Activated naive CD8-positive, alpha-beta T cell treated with anti-CD3 and anti-CD28 coated beads, Interleukin-2, amount 50 U/mL, for 24 hours (primary cell): ENCODE measurements around the gene RANBP17.
A peak's percentile ranks its signal among the peaks of the same experiment; 100 is the strongest.
"Not testable (repeated sequence)": the region's sequence is repeated elsewhere in the genome, so short reads cannot be mapped to it uniquely, and the experiment has no call there.

Experiments used
- ATAC-seq: fragments of 150-1000 bp; cut with Tn5 transposase; one replicate; pipeline ENCODE4 v1.10.0; 2021
- DNase-seq: peaks from one replicate; pipeline ENCODE4 v3.0.0; 2021
- H3K27ac Mint-ChIP-seq: one replicate; pipeline ENCODE4 v1.8.0; 2021; ENCODE audit warnings: mild to moderate bottlenecking, mixed read lengths
- H3K27me3 Mint-ChIP-seq: one replicate; pipeline ENCODE4 v1.8.0; 2021; ENCODE audit warnings: mixed read lengths
- H3K36me3 Mint-ChIP-seq: one replicate; pipeline ENCODE4 v1.8.0; 2021; ENCODE audit warnings: low read depth, mixed read lengths
- H3K4me1 Mint-ChIP-seq: one replicate; pipeline ENCODE4 v1.8.0; 2021; ENCODE audit warnings: mixed read lengths
- H3K4me3 Mint-ChIP-seq: one replicate; pipeline ENCODE4 v1.8.0; 2021; ENCODE audit warnings: mild to moderate bottlenecking, moderate library complexity, mixed read lengths
- H3K9me3 Mint-ChIP-seq: one replicate; pipeline ENCODE4 v1.8.0; 2021; ENCODE audit warnings: mixed read lengths

Gene RANBP17

GRCh38 chr5:170849374-170849773, 12.4 kb upstream of the RANBP17 start:
- peaks cover 2% of the 10 kb centered on the region for H3K27me3 Mint-ChIP-seq

GRCh38 chr5:170854566-170854965, 7.3 kb upstream of the RANBP17 start:
- H3K36me3 Mint-ChIP-seq = no peaks in the 10 kb centered on the region
- ATAC-seq = no peak
- H3K4me3 Mint-ChIP-seq = no peak overlapping the region
- peaks cover 6% of the 10 kb centered on the region for H3K27me3 Mint-ChIP-seq
- DNase-seq = no peak
- H3K27ac Mint-ChIP-seq = no peak overlapping the region
- H3K4me1 Mint-ChIP-seq = no peaks in the 10 kb centered on the region
- peaks cover 10% of the 10 kb centered on the region for H3K9me3 Mint-ChIP-seq

More at GRCh38 chr5:170849374-170849773, 12.4 kb upstream of the RANBP17 start:
- DNase-seq (no peak), ATAC-seq (no peak)
- Mint-ChIP-seq H3K4me1 (no peaks in the 10 kb centered on the region), H3K9me3 (no peaks in the 10 kb centered on the region), H3K27ac (no peak overlapping the region), H3K36me3 (no peaks in the 10 kb centered on the region), H3K4me3 (no peak overlapping the region)

DNA sequence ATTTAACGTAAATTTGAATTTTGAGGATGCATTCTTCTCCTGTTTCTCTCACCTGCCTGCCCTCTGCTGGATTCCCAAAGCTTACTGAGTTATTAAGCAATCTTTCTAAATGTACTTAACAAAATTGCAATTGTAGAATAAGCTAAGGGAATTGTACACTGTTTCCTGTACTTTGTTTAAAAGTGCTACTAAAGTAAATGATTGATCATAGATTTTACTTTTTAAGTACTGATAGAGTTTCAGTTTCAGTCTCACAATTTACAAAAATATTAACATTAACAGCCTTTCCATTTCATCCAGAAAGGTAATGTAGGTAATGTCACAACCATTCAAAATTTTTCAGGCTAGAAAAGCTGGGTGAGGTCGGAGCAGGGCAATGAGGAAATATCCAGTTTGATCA, 4.8 kb upstream of the RANBP17 start:
- no peak overlapping the region for H3K27ac Mint-ChIP-seq
- peaks cover 13% of the 10 kb centered on the region for H3K36me3 Mint-ChIP-seq
- no peak overlapping the region for H3K4me3 Mint-ChIP-seq
- peaks cover 6% of the 10 kb centered on the region for H3K4me1 Mint-ChIP-seq
- ATAC-seq (no peak), DNase-seq (no peak)
- peaks cover 24% of the 10 kb centered on the region for H3K9me3 Mint-ChIP-seq
- peaks cover 19% of the 10 kb centered on the region for H3K27me3 Mint-ChIP-seq

GRCh38 chr5:170860415-170860814, 1.4 kb upstream of the RANBP17 start:
- no peak overlapping the region for H3K27ac Mint-ChIP-seq
- H3K4me1 Mint-ChIP-seq = peaks cover 6% of the 10 kb centered on the region
- peaks cover 30% of the 10 kb centered on the region for H3K9me3 Mint-ChIP-seq
- H3K36me3 Mint-ChIP-seq = peaks cover 17% of the 10 kb centered on the region
- DNase-seq (no peak), ATAC-seq (no peak)
- H3K4me3 Mint-ChIP-seq = no peak overlapping the region
- peaks cover 39% of the 10 kb centered on the region for H3K27me3 Mint-ChIP-seq

DNA sequence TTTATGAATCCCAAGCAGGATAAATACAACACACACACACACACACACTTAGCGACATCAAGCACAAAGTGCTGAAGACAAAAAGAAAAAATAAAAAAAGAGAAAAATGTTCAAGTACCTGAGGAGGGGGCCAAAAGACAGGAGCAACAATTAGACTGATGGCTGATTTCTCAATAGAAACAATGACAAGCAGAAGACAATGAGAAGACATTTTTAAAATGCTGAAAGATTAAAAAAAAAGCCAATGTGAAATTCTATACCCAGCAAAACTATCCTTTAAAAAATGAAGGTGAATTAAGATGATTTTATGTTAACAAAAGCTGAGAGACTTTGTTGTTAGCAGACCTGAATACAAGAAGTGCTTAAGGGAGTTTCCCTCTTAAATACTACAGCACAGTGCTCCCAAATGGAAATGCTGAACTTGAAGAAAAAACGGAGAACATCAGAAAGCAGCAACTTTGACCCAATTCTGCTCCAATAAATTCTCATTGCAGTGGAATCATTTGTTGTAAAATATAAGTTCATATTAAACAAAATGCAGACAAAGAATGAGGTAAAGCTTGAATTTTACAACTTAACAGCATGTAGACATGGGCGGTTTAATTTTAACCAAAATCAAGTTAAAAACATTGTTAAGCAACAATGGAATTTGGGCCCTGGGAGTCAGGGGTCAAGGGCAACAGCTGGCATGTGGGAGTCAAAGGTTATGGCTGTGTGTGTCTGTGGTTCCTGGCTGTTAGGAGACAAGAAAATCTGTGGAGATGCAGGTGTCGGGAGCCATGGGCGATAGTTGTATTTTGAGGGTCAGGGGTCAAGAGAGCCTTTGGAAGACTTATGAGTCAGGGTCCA, 776 bp upstream of the RANBP17 start:
- H3K9me3 Mint-ChIP-seq = peaks cover 30% of the 10 kb centered on the region
- no peak overlapping the region for H3K4me3 Mint-ChIP-seq
- H3K27me3 Mint-ChIP-seq = peaks cover 39% of the 10 kb centered on the region
- peaks cover 6% of the 10 kb centered on the region for H3K4me1 Mint-ChIP-seq
- DNase-seq (no peak), ATAC-seq (no peak)
- peaks cover 17% of the 10 kb centered on the region for H3K36me3 Mint-ChIP-seq
- no peak overlapping the region for H3K27ac Mint-ChIP-seq

- peaks cover 17% of the 10 kb centered on the region for H3K36me3 Mint-ChIP-seq
- no peak overlapping the region for H3K27ac Mint-ChIP-seq
- peak; percentile 1 for DNase-seq
- ATAC-seq = no peak
- H3K27me3 Mint-ChIP-seq = peaks cover 39% of the 10 kb centered on the region
- H3K4me1 Mint-ChIP-seq = peaks cover 6% of the 10 kb centered on the region
- no peak overlapping the region for H3K4me3 Mint-ChIP-seq
- H3K9me3 Mint-ChIP-seq = peaks cover 30% of the 10 kb centered on the region
Observed at GRCh38 chr5:170861667-170861916, 226 bp upstream of the RANBP17 start.

DNA sequence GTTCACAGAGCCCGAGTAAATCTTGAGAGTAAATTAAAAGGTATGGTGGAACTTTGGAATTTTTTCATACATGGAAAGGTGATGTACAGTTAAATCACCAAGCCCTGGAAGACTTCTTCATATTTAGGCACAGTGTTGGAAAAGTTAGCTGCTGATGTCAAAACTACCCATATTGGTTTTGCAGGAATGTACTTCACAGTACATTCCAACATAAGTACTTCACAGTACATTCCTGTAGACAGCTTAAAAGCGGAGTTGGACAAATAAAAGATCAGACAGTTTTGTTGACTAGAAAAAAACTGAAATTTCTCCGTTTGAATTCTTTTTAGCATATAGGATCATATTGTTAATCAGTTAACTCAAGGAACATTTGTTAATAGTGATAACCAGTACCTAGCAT, 1.8 kb downstream of the RANBP17 start:
- no peak for ATAC-seq
- Mint-ChIP-seq H3K27ac (no peak overlapping the region), H3K4me3 (no peak overlapping the region), H3K36me3 (peaks cover 17% of the 10 kb centered on the region), H3K27me3 (peaks cover 39% of the 10 kb centered on the region), H3K4me1 (peaks cover 6% of the 10 kb centered on the region), H3K9me3 (peaks cover 29% of the 10 kb centered on the region)
- DNase-seq = no peak

GRCh38 chr5:170865622-170866021, 3.8 kb downstream of the RANBP17 start:
- Mint-ChIP-seq H3K9me3 (peaks cover 16% of the 10 kb centered on the region), H3K4me3 (no peak overlapping the region), H3K4me1 (peaks cover 6% of the 10 kb centered on the region), H3K27me3 (peaks cover 30% of the 10 kb centered on the region), H3K27ac (no peak overlapping the region), H3K36me3 (peaks cover 14% of the 10 kb centered on the region)
- ATAC-seq (no peak), DNase-seq (no peak)

DNA sequence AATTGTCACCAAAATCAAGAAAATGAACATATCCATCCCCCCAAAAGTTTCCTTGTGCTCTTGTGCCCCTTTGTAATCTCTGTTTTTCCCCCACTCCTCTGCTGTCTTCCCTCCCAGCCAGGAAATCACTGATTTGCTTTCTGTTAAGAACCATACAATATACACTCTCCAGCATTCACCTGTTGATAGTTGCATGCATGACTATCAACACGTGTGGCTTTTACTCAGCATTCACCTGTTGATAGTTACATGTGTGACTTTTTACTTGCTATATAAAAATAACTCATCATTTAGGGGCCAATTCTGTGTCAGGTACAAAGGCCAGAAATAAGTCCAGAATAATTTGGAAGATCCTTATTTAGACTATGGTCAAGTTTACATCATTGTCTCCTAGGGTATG, 6.0 kb downstream of the RANBP17 start:
- Mint-ChIP-seq H3K4me3 (no peak overlapping the region), H3K9me3 (peaks cover 18% of the 10 kb centered on the region), H3K4me1 (no peaks in the 10 kb centered on the region), H3K27ac (no peak overlapping the region), H3K27me3 (peaks cover 18% of the 10 kb centered on the region), H3K36me3 (no peaks in the 10 kb centered on the region)
- DNase-seq = no peak
- no peak for ATAC-seq

- ATAC-seq, H3K4me3 Mint-ChIP-seq, H3K4me1 Mint-ChIP-seq, DNase-seq, H3K27ac Mint-ChIP-seq, H3K27me3 Mint-ChIP-seq, H3K36me3 Mint-ChIP-seq: not testable (repeated sequence)
- peaks cover 28% of the 10 kb centered on the region for H3K9me3 Mint-ChIP-seq
Observed at GRCh38 chr5:170870390-170870789, 8.6 kb downstream of the RANBP17 start.

GRCh38 chr5:170874017-170874416, 12.2 kb downstream of the RANBP17 start:
- H3K27ac Mint-ChIP-seq = no peak overlapping the region
- ATAC-seq = no peak
- no peak for DNase-seq
- H3K9me3 Mint-ChIP-seq = peaks cover 28% of the 10 kb centered on the region
- H3K4me3 Mint-ChIP-seq = no peak overlapping the region
- H3K4me1 Mint-ChIP-seq = no peaks in the 10 kb centered on the region
- H3K36me3 Mint-ChIP-seq = no peaks in the 10 kb centered on the region
- H3K27me3 Mint-ChIP-seq = no peaks in the 10 kb centered on the region

DNA sequence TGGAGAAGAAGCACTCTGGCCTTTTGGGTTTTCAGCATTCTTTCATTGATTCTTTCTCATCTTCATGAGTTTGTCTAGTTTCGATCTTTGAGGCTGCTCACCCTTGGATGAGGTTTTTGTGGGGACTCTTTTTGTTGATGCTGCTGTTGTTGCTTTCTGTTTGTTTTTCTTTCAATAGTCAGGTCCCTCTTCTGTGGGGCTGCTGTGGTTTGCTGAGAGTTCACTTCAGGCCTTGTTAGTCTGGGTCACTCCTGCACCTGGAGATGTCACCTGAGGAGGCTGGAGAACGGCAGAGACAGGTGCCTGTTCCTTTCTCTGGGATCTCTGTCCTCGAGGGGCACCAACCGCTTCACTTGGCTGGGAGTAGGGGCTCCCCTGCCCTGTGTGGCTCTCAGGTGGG, 14.0 kb downstream of the RANBP17 start:
- ATAC-seq (no peak), DNase-seq (no peak)
- Mint-ChIP-seq H3K36me3 (no peaks in the 10 kb centered on the region), H3K9me3 (peaks cover 28% of the 10 kb centered on the region), H3K27me3 (no peaks in the 10 kb centered on the region), H3K27ac (no peak overlapping the region), H3K4me3 (no peak overlapping the region), H3K4me1 (no peaks in the 10 kb centered on the region)

DNA sequence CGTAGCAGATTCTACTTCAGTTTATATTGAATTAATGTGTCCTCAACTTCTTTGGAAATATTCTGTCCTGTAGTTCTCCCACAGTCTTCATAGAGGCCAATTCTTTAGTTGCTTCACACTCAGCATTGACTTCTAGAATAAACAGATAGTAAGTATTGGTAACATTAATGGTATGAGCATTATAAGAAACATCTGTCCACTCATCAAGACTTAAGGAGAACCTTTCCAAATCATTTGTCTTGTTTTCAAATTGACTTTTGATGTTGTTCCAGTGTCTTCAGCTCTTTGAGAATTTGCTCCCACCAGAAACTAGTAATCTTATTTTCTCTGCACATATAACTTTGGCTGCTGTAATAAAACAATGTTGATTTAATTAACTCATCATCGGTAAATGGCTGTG, 18.3 kb downstream of the RANBP17 start:
- H3K27ac Mint-ChIP-seq = no peak overlapping the region
- H3K4me1 Mint-ChIP-seq = no peaks in the 10 kb centered on the region
- ATAC-seq (no peak), DNase-seq (no peak)
- no peaks in the 10 kb centered on the region for H3K27me3 Mint-ChIP-seq
- peaks cover 3% of the 10 kb centered on the region for H3K9me3 Mint-ChIP-seq
- H3K36me3 Mint-ChIP-seq = no peaks in the 10 kb centered on the region
- H3K4me3 Mint-ChIP-seq = no peak overlapping the region

DNA sequence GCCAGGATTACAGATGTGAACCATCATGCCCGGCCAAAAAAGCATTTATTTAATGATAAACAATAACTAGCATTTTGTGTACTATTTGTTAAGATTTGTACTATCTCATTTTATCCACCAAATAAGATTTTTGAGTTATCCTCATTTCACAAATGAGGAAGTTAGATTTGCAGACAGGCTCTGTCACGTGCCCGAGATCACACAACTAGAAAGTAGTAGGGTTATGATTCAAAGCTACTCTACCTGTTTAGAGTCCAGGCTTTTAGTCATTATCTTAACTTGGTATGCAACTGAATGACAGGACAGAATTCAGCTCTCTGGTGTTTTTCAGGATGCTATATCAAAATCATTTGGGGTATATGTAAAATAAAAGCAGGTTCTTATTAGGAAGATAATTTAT, 20.5 kb downstream of the RANBP17 start:
- Mint-ChIP-seq H3K27me3 (no peaks in the 10 kb centered on the region), H3K4me1 (no peaks in the 10 kb centered on the region), H3K36me3 (no peaks in the 10 kb centered on the region), H3K4me3 (no peak overlapping the region), H3K27ac (no peak overlapping the region), H3K9me3 (no peaks in the 10 kb centered on the region)
- ATAC-seq (no peak), DNase-seq (no peak)

GRCh38 chr5:170885256-170885655, 23.4 kb downstream of the RANBP17 start:
- H3K27ac Mint-ChIP-seq = no peak overlapping the region
- no peak for DNase-seq
- H3K4me3 Mint-ChIP-seq = no peak overlapping the region
- no peak for ATAC-seq
- no peaks in the 10 kb centered on the region for H3K4me1 Mint-ChIP-seq
- H3K9me3 Mint-ChIP-seq = no peaks in the 10 kb centered on the region
- H3K27me3 Mint-ChIP-seq = peaks cover 2% of the 10 kb centered on the region
- no peaks in the 10 kb centered on the region for H3K36me3 Mint-ChIP-seq

DNA sequence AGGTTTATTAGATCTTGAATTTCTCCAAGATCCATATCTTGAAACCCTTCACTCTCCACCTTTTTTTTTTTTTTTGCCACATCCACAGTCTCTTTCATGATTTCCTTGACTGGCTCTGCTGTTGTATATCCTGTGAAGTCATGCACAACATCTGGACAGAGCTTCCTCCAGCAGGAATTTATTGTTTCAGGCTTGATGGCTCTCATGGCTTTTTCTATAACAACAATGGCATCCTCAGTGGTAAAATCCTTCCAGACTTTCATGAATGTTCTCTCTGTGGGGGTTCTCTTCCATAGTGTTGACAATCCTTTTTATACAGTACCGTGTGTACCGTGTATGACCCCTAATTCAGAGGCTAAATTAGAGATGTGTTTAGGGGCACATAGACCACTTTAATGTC, 24.0 kb downstream of the RANBP17 start:
- ATAC-seq (no peak), DNase-seq (no peak)
- H3K4me3 Mint-ChIP-seq = no peak overlapping the region
- H3K4me1 Mint-ChIP-seq = no peaks in the 10 kb centered on the region
- H3K36me3 Mint-ChIP-seq = no peaks in the 10 kb centered on the region
- H3K27ac Mint-ChIP-seq = no peak overlapping the region
- peaks cover 2% of the 10 kb centered on the region for H3K27me3 Mint-ChIP-seq
- no peaks in the 10 kb centered on the region for H3K9me3 Mint-ChIP-seq
